Adipocyte (in vitro differentiated cells): ENCODE data around the gene FAM20A.
A peak's percentile ranks its signal among the peaks of the same experiment; 100 is the strongest.

Experiments
- DNase-seq: peaks from one replicate; pipeline ENCODE4 v3.0.0-alpha.2; 2015; ENCODE audit warnings: low read depth
- H3K27me3 ChIP-seq: replicated peaks from 2 replicates; pipeline ENCODE4 v1.7.0; 2013; ENCODE audit warnings: mild to moderate bottlenecking, low read length, moderate library complexity; ENCODE audit not compliant: control insufficient read depth, insufficient read depth
- H3K36me3 ChIP-seq: 2 replicates; pipeline ENCODE4 v1.7.0; 2013; ENCODE audit warnings: low read length, mild to moderate bottlenecking, moderate library complexity; ENCODE audit not compliant: control insufficient read depth, insufficient read depth, severe bottlenecking
- H3K4me1 ChIP-seq: 2 replicates; pipeline ENCODE4 v1.7.0; 2013; ENCODE audit warnings: mild to moderate bottlenecking, low read length, moderate library complexity; ENCODE audit not compliant: control insufficient read depth, insufficient read depth
- H3K4me3 ChIP-seq: 2 replicates; pipeline ENCODE4 v1.7.0; 2013; ENCODE audit warnings: mild to moderate bottlenecking, low read length, moderate library complexity
- H3K9ac ChIP-seq: 2 replicates; pipeline ENCODE4 v1.7.0; 2013; ENCODE audit warnings: mild to moderate bottlenecking, low read length, moderate library complexity
- H3K9me3 ChIP-seq: 2 replicates; pipeline ENCODE4 v1.7.0; 2013; ENCODE audit warnings: mild to moderate bottlenecking, low read length, moderate library complexity; ENCODE audit not compliant: control insufficient read depth

FAM20A gene

GRCh38 chr17:68560966-68561720 lies 40.0 kb downstream of the FAM20A start:
- Histone ChIP-seq H3K4me1 (peaks cover 36% of the 10 kb centered on the region), H3K9me3 (no peaks in the 10 kb centered on the region), H3K4me3 (no peak overlapping the region), H3K9ac (no peak overlapping the region), H3K27me3 (no peaks in the 10 kb centered on the region), H3K36me3 (no peaks in the 10 kb centered on the region)
- no peak for DNase-seq

- Histone ChIP-seq H3K27me3 (no peaks in the 10 kb centered on the region), H3K9ac (no peak overlapping the region), H3K4me1 (peaks cover 18% of the 10 kb centered on the region), H3K36me3 (peaks cover 13% of the 10 kb centered on the region), H3K9me3 (no peaks in the 10 kb centered on the region), H3K4me3 (no peak overlapping the region)
- no peak for DNase-seq
Measured at GRCh38 chr17:68559316-68559715, 41.9 kb downstream of the FAM20A start.

GRCh38 chr17:68556551-68556950 lies 44.6 kb downstream of the FAM20A start:
- no peaks in the 10 kb centered on the region for H3K27me3 ChIP-seq
- no peak overlapping the region for H3K9ac ChIP-seq
- DNase-seq, result no peak
- no peak overlapping the region for H3K4me3 ChIP-seq
- peaks cover 7% of the 10 kb centered on the region for H3K4me1 ChIP-seq
- H3K36me3 ChIP-seq, result peaks cover 22% of the 10 kb centered on the region
- no peaks in the 10 kb centered on the region for H3K9me3 ChIP-seq

DNA sequence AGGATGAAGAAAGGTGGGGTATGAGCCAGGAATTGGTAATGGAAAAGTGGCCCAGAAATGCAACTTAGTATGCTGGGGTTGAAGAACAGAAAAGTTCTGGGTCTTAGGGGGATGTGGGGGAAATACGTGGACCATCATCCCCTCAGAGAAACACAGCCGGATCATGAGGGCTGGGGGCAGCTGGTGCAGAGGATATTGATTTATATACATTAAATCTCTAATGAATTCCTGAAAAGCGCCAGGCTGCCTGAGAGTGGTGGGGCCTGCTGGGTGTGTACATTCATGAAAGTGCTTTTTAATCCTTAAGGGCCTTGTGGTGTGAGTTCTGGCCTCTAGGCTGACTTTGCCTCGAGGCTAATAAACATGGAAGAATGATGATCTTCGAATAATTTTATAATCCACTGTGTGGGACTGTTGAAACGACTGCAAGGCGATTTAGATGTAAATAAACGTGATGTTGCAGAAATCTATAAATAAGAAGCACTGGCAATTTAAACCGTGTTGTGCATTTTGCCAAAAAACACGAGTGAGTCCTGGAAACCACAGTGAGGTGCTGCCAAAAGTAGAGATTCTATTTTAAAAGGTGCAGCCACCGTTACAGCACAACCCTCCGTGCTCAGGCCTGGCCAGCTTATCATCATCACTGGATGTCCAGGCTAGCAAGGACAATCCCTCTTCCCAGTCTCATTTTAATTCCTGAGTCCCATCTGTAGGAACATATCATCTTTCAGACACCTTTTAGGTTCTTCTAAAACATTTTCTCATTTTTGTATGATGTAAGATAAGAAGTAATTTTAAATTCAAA lies 56.9 kb downstream of the FAM20A start:
- Histone ChIP-seq H3K4me1 (no peaks in the 10 kb centered on the region), H3K27me3 (no peaks in the 10 kb centered on the region), H3K9me3 (no peaks in the 10 kb centered on the region), H3K36me3 (peaks cover 46% of the 10 kb centered on the region), H3K4me3 (no peak overlapping the region), H3K9ac (no peak overlapping the region)
- DNase-seq, result no peak

DNA sequence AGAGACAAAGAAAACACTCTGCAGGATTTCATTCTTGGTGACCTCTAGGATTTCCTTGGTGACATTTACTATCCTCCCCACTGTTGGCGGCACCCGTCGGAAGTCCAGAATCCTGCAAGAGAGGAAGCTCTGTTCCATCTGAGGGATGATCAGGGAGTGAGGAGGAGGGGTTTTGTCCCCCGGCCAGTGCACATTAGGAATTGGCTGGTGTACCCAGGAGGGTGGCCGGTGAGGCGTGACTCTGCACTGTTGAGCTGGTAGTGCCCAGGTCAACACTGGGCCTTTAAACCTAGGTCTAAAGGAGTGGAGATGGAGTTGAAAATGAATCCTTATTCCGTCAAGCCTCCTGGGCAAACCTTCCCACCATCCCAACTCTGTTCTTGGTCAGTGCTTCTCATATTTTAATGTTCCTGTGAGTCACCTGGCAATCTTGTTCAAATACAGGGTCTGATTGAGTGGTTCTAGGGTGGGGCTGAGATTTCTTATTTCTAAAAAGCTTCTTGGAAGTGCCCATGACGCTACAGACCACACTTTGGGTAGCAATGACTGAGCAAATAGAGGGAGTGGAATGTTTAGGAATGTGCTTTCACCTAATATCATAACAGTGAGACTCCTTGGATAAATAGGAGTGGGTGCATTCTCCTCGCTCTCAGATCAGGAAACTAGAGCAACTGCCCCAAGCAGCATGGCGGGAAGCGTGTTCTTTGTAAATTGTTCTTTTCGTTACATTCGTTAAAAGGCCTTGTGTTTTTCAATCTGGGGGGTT lies 58.3 kb downstream of the FAM20A start:
- no peak for DNase-seq
- H3K4me1 ChIP-seq, result no peaks in the 10 kb centered on the region
- no peaks in the 10 kb centered on the region for H3K27me3 ChIP-seq
- H3K36me3 ChIP-seq, result peaks cover 61% of the 10 kb centered on the region
- H3K4me3 ChIP-seq, result no peak overlapping the region
- H3K9me3 ChIP-seq, result no peaks in the 10 kb centered on the region
- no peak overlapping the region for H3K9ac ChIP-seq

DNA sequence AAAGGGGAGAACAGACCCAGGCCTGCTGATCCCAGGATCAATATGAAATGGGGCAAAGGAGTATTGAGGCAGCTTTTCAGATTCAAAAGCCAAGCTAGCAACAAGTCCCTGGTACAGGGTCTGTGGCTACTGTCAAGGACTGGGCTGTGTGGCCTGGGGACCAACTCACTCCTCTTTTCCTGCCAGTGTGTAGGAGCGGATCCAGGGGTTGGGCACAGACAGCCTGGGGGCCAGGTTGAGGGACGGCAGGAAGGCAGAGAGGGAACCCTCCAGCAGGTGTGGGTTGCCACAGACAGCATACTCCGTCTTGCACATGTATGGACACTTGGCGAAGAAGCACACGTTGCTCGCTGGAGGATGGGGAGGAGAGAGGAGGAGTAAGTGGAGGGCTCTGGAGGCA lies 59.4 kb downstream of the FAM20A start:
- no peaks in the 10 kb centered on the region for H3K27me3 ChIP-seq
- H3K9ac ChIP-seq, result no peak overlapping the region
- H3K9me3 ChIP-seq, result no peaks in the 10 kb centered on the region
- DNase-seq, result no peak
- H3K36me3 ChIP-seq, result peaks cover 64% of the 10 kb centered on the region
- no peaks in the 10 kb centered on the region for H3K4me1 ChIP-seq
- H3K4me3 ChIP-seq, result no peak overlapping the region

- DNase-seq, result no peak
- no peaks in the 10 kb centered on the region for H3K27me3 ChIP-seq
- no peak overlapping the region for H3K4me3 ChIP-seq
- peaks cover 5% of the 10 kb centered on the region for H3K4me1 ChIP-seq
- H3K36me3 ChIP-seq, result peaks cover 70% of the 10 kb centered on the region
- no peak overlapping the region for H3K9ac ChIP-seq
- H3K9me3 ChIP-seq, result no peaks in the 10 kb centered on the region
Measured at GRCh38 chr17:68540981-68541380, 60.2 kb downstream of the FAM20A start.

- Histone ChIP-seq H3K27me3 (no peaks in the 10 kb centered on the region), H3K9ac (no peak overlapping the region), H3K4me1 (peaks cover 16% of the 10 kb centered on the region), H3K36me3 (peaks cover 80% of the 10 kb centered on the region), H3K4me3 (no peak overlapping the region), H3K9me3 (no peaks in the 10 kb centered on the region)
- DNase-seq, result no peak
Measured at GRCh38 chr17:68539548-68540467, 61.4 kb downstream of the FAM20A start.

DNA sequence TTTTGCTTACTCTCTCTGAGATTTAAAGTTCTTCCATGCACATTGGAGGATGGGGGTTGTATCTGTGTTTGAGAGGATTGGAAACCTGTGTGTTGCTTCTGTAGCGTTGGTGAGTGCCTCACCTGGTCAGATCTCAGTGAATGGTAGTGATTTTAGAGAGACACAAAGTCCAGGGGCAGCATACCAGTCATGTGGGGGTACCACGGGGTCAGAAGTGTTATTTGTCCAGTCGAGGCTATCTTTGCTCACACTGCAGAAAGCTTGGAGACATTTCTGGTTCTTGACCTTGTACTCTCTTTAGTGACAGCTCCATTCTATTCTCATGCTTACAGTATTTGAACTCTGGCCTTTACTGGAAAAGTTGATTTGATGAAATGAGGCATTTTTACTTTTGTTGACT lies 65.2 kb downstream of the FAM20A start:
- H3K9me3 ChIP-seq, result no peaks in the 10 kb centered on the region
- peak overlapping the region; percentile 48 for H3K9ac ChIP-seq
- no peak for DNase-seq
- no peak overlapping the region for H3K4me3 ChIP-seq
- peaks cover 89% of the 10 kb centered on the region for H3K36me3 ChIP-seq
- no peaks in the 10 kb centered on the region for H3K27me3 ChIP-seq
- H3K4me1 ChIP-seq, result peaks cover 34% of the 10 kb centered on the region

DNA sequence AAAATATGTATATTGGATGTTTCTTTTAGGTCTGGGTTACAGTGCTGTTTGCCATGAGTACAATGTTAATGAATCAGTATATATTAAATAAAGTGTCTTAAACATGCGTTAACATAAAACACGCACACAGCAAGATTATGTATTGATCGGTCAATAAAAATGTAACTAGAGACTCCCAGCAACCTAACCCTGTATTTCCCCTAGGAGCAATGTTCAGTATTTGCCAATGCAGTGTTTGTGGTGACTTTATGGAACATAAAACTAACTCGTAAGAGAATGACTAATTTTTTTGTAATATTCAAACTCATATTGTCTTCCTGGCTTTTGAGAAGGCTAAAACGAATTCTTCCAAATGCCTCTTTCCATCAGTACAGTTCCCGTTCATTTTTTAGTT lies 66.5 kb downstream of the FAM20A start:
- DNase-seq, result no peak
- Histone ChIP-seq H3K27me3 (no peaks in the 10 kb centered on the region), H3K4me3 (peak overlapping the region; percentile 26), H3K9ac (peak overlapping the region; percentile 48), H3K36me3 (peaks cover 90% of the 10 kb centered on the region), H3K4me1 (peaks cover 34% of the 10 kb centered on the region), H3K9me3 (no peaks in the 10 kb centered on the region)
